Prostate gland (tissue), 2 donors: Measurements from ENCODE around the gene PIMREG.

Experiments
- CTCF ChIP-seq, 4 experiments: fragments of 200-600 bp in 2 of 4; fragments of 450-650 bp in 2 of 4; sonication (generic) in 2 of 4; IDR thresholded peaks; 1 replicate in 3 of 4; 2 replicates in 1 of 4; pipeline ENCODE4 v1.5.1; 2016 to 2019; ENCODE audit warnings: antibody characterized with exemption in 4 of 4, mild to moderate bottlenecking in 2 of 4, moderate library complexity in 2 of 4
- POLR2A ChIP-seq: fragments of 450-650 bp; IDR thresholded peaks from one replicate; pipeline ENCODE4 v1.6.1; 2016; ENCODE audit warnings: antibody characterized with exemption, mild to moderate bottlenecking

GRCh38 chr17:6454495-6455320, 10.5 kb downstream of the PIMREG start:
- TF ChIP-seq CTCF (IDR thresholded peaks at IDR 0.05), result no peak
- no peak for TF ChIP-seq POLR2A
